ENCODE data around the gene DYNC2I2. TPM values are rescaled to one million over a fixed set of nuclear protein-coding genes. Genes with fewer than 3 reads are reported as not detected.

Gene DYNC2I2
- total and polyA plus RNA-seq, 5 donors from 2014 or later, result 2.3 to 10.2 (median 3.6) TPM

GRCh38 chr9:128617943-128618342 lies 38.7 kb downstream of the DYNC2I2 start:
- DNase-seq (no peak), ATAC-seq (ENCODE audit: low read depth in 2 of 2) (no peak)
- H3K4me3 ChIP-seq (ENCODE audit: low read depth, low read length), result no peak overlapping the region
- H3K9me3 Mint-ChIP-seq, result no peaks in the 10 kb centered on the region
- H3K27me3 ChIP-seq (ENCODE audit: control insufficient read depth, insufficient read depth, low read length), result no peaks in the 10 kb centered on the region
- H3K36me3 ChIP-seq (ENCODE audit: control insufficient read depth, insufficient read depth, low read length), result peaks cover 92% of the 10 kb centered on the region
- H3K27ac ChIP-seq (ENCODE audit: insufficient read depth, low read length, poor library complexity, severe bottlenecking), result no peak overlapping the region
- no peaks in the 10 kb centered on the region for H3K4me1 ChIP-seq (ENCODE audit: control insufficient read depth, insufficient read depth, low read length, poor library complexity, severe bottlenecking)
- peaks cover 0 to 2% (median 0%) of the 10 kb centered on the region in 4 donors for H3K4me1 Mint-ChIP-seq
- H3K27me3 Mint-ChIP-seq, result no peaks in the 10 kb centered on the region
- no peak overlapping the region for H3K4me3 Mint-ChIP-seq
- no peaks in the 10 kb centered on the region for H3K9me3 ChIP-seq (ENCODE audit: control insufficient read depth in 2 of 2, low read length in 2 of 2)
- H3K27ac Mint-ChIP-seq, result no peak overlapping the region
- H3K36me3 Mint-ChIP-seq, result peaks cover 46% of the 10 kb centered on the region

- Mint-ChIP-seq H3K27ac (no peak overlapping the region), H3K4me3 (no peak overlapping the region), H3K36me3 (peaks cover 43% of the 10 kb centered on the region), H3K27me3 (no peaks in the 10 kb centered on the region), H3K4me1 (no peaks in the 10 kb centered on the region), H3K9me3 (no peaks in the 10 kb centered on the region)
- no peak overlapping the region for H3K4me3 ChIP-seq (ENCODE audit: low read depth, low read length)
- no peaks in the 10 kb centered on the region for H3K4me1 ChIP-seq (ENCODE audit: control insufficient read depth, insufficient read depth, low read length, poor library complexity, severe bottlenecking)
- no peak for DNase-seq
- peaks cover 94% of the 10 kb centered on the region for H3K36me3 ChIP-seq (ENCODE audit: control insufficient read depth, insufficient read depth, low read length)
- no peaks in the 10 kb centered on the region for H3K9me3 ChIP-seq (ENCODE audit: control insufficient read depth in 2 of 2, low read length in 2 of 2)
- no peak overlapping the region for H3K27ac ChIP-seq (ENCODE audit: insufficient read depth, low read length, poor library complexity, severe bottlenecking)
- no peak for ATAC-seq (ENCODE audit: low read depth in 2 of 2)
- no peaks in the 10 kb centered on the region for H3K27me3 ChIP-seq (ENCODE audit: control insufficient read depth, insufficient read depth, low read length)
These were observed 41.1 kb downstream of the DYNC2I2 start for GRCh38 chr9:128615571-128615970.

- H3K4me1 ChIP-seq (ENCODE audit: control insufficient read depth, insufficient read depth, low read length, poor library complexity, severe bottlenecking), result no peaks in the 10 kb centered on the region
- no peak overlapping the region for H3K4me3 Mint-ChIP-seq
- H3K4me3 ChIP-seq (ENCODE audit: low read depth, low read length), result no peak overlapping the region
- H3K27ac ChIP-seq (ENCODE audit: insufficient read depth, low read length, poor library complexity, severe bottlenecking), result no peak overlapping the region
- H3K27me3 Mint-ChIP-seq, result no peaks in the 10 kb centered on the region
- no peaks in the 10 kb centered on the region for H3K4me1 Mint-ChIP-seq
- H3K9me3 Mint-ChIP-seq, result no peaks in the 10 kb centered on the region
- H3K36me3 ChIP-seq (ENCODE audit: control insufficient read depth, insufficient read depth, low read length), result peaks cover 95% of the 10 kb centered on the region
- ATAC-seq (ENCODE audit: low read depth in 2 of 2), result no peak
- DNase-seq, result no peak
- H3K27me3 ChIP-seq (ENCODE audit: control insufficient read depth, insufficient read depth, low read length), result no peaks in the 10 kb centered on the region
- H3K27ac Mint-ChIP-seq, result no peak overlapping the region
- peaks cover 50% of the 10 kb centered on the region for H3K36me3 Mint-ChIP-seq
- no peaks in the 10 kb centered on the region for H3K9me3 ChIP-seq (ENCODE audit: control insufficient read depth in 2 of 2, low read length in 2 of 2)
These were observed 41.9 kb downstream of the DYNC2I2 start for GRCh38 chr9:128614728-128615127.

GRCh38 chr9:128611600-128612394 lies 44.9 kb downstream of the DYNC2I2 start:
- Mint-ChIP-seq H3K4me3 (no peak overlapping the region), H3K4me1 (no peaks in the 10 kb centered on the region), H3K36me3 (peaks cover 56% of the 10 kb centered on the region), H3K27ac (peak overlapping the region in 1 of 3 donors; percentile 75), H3K27me3 (no peaks in the 10 kb centered on the region), H3K9me3 (no peaks in the 10 kb centered on the region)
- Histone ChIP-seq H3K36me3 (ENCODE audit: control insufficient read depth, insufficient read depth, low read length) (peaks cover 97% of the 10 kb centered on the region), H3K4me3 (ENCODE audit: low read depth, low read length) (no peak overlapping the region), H3K4me1 (ENCODE audit: control insufficient read depth, insufficient read depth, low read length, poor library complexity, severe bottlenecking) (no peaks in the 10 kb centered on the region), H3K27ac (ENCODE audit: insufficient read depth, low read length, poor library complexity, severe bottlenecking) (no peak overlapping the region), H3K27me3 (ENCODE audit: control insufficient read depth, insufficient read depth, low read length) (no peaks in the 10 kb centered on the region), H3K9me3 (ENCODE audit: control insufficient read depth in 2 of 2, low read length in 2 of 2) (no peaks in the 10 kb centered on the region)
- ATAC-seq (ENCODE audit: low read depth in 2 of 2), result no peak
- no peak for DNase-seq

GRCh38 chr9:128610897-128611296 lies 45.8 kb downstream of the DYNC2I2 start:
- Mint-ChIP-seq H3K27me3 (no peaks in the 10 kb centered on the region), H3K9me3 (no peaks in the 10 kb centered on the region), H3K36me3 (peaks cover 54% of the 10 kb centered on the region), H3K4me1 (no peaks in the 10 kb centered on the region), H3K27ac (no peak overlapping the region), H3K4me3 (no peak overlapping the region)
- H3K4me1 ChIP-seq (ENCODE audit: control insufficient read depth, insufficient read depth, low read length, poor library complexity, severe bottlenecking), result no peaks in the 10 kb centered on the region
- H3K27me3 ChIP-seq (ENCODE audit: control insufficient read depth, insufficient read depth, low read length), result no peaks in the 10 kb centered on the region
- no peak overlapping the region for H3K4me3 ChIP-seq (ENCODE audit: low read depth, low read length)
- peaks cover 95% of the 10 kb centered on the region for H3K36me3 ChIP-seq (ENCODE audit: control insufficient read depth, insufficient read depth, low read length)
- no peak for ATAC-seq (ENCODE audit: low read depth in 2 of 2)
- no peak for DNase-seq
- no peaks in the 10 kb centered on the region for H3K9me3 ChIP-seq (ENCODE audit: control insufficient read depth in 2 of 2, low read length in 2 of 2)
- H3K27ac ChIP-seq (ENCODE audit: insufficient read depth, low read length, poor library complexity, severe bottlenecking), result no peak overlapping the region

- no peak overlapping the region for H3K4me3 Mint-ChIP-seq
- ATAC-seq (ENCODE audit: low read depth in 2 of 2) (no peak), DNase-seq (no peak)
- H3K4me1 Mint-ChIP-seq, result no peaks in the 10 kb centered on the region
- no peak overlapping the region for H3K27ac Mint-ChIP-seq
- no peak overlapping the region for H3K4me3 ChIP-seq (ENCODE audit: low read depth, low read length)
- H3K27me3 ChIP-seq (ENCODE audit: control insufficient read depth, insufficient read depth, low read length), result no peaks in the 10 kb centered on the region
- H3K36me3 Mint-ChIP-seq, result peaks cover 51% of the 10 kb centered on the region
- H3K4me1 ChIP-seq (ENCODE audit: control insufficient read depth, insufficient read depth, low read length, poor library complexity, severe bottlenecking), result no peaks in the 10 kb centered on the region
- no peak overlapping the region for H3K27ac ChIP-seq (ENCODE audit: insufficient read depth, low read length, poor library complexity, severe bottlenecking)
- peaks cover 92% of the 10 kb centered on the region for H3K36me3 ChIP-seq (ENCODE audit: control insufficient read depth, insufficient read depth, low read length)
- H3K9me3 ChIP-seq (ENCODE audit: control insufficient read depth in 2 of 2, low read length in 2 of 2), result no peaks in the 10 kb centered on the region
- no peaks in the 10 kb centered on the region for H3K27me3 Mint-ChIP-seq
- H3K9me3 Mint-ChIP-seq, result no peaks in the 10 kb centered on the region
These were observed 48.9 kb downstream of the DYNC2I2 start for GRCh38 chr9:128607642-128608350.

GRCh38 chr9:128603697-128604096 lies 53.0 kb downstream of the DYNC2I2 start:
- Mint-ChIP-seq H3K27ac (no peak overlapping the region), H3K36me3 (peaks cover 44% of the 10 kb centered on the region)

More at GRCh38 chr9:128603697-128604096, 53.0 kb downstream of the DYNC2I2 start:
- H3K9me3 ChIP-seq (ENCODE audit: control insufficient read depth in 2 of 2, low read length in 2 of 2), result no peaks in the 10 kb centered on the region
- no peaks in the 10 kb centered on the region for H3K9me3 Mint-ChIP-seq
- H3K27me3 Mint-ChIP-seq, result no peaks in the 10 kb centered on the region
- H3K4me3 ChIP-seq (ENCODE audit: low read depth, low read length), result no peak overlapping the region
- H3K36me3 ChIP-seq (ENCODE audit: control insufficient read depth, insufficient read depth, low read length), result peaks cover 85% of the 10 kb centered on the region
- no peaks in the 10 kb centered on the region for H3K4me1 ChIP-seq (ENCODE audit: control insufficient read depth, insufficient read depth, low read length, poor library complexity, severe bottlenecking)
- DNase-seq, result no peak
- no peak for ATAC-seq (ENCODE audit: low read depth in 2 of 2)
- no peaks in the 10 kb centered on the region for H3K27me3 ChIP-seq (ENCODE audit: control insufficient read depth, insufficient read depth, low read length)
- H3K4me3 Mint-ChIP-seq, result no peak overlapping the region
- no peaks in the 10 kb centered on the region for H3K4me1 Mint-ChIP-seq
- no peak overlapping the region for H3K27ac ChIP-seq (ENCODE audit: insufficient read depth, low read length, poor library complexity, severe bottlenecking)

Data from CD4-positive, CD25-positive, alpha-beta regulatory T cell (primary cell).